Mesenteric fat pad (tissue), 1 donor: Measurements from ENCODE around the gene NIPSNAP2. TPM values are rescaled to one million over a fixed set of nuclear protein-coding genes. Genes with fewer than 3 reads are reported as not detected.

ENCODE experiments used
- DNase-seq: peaks from one replicate; pipeline ENCODE4 v3.0.0-alpha.2; 2020; ENCODE audit warnings: low spot score
- total RNA-seq: library from RNA; stranded (reverse); fragmentation: NEBNext Ultra II Directional; extraction: Animal tissue kit (Norgen Biotek cat#: 25700); gene quantifications from one replicate; pipeline ENCODE4 v1.2.1, GENCODE V29; 2021
- donor health status: DM: yes; HTN: yes; CAD: no.

NIPSNAP2 gene
- total RNA-seq, 1 donor from 2014 or later = 56.7 TPM

DNA sequence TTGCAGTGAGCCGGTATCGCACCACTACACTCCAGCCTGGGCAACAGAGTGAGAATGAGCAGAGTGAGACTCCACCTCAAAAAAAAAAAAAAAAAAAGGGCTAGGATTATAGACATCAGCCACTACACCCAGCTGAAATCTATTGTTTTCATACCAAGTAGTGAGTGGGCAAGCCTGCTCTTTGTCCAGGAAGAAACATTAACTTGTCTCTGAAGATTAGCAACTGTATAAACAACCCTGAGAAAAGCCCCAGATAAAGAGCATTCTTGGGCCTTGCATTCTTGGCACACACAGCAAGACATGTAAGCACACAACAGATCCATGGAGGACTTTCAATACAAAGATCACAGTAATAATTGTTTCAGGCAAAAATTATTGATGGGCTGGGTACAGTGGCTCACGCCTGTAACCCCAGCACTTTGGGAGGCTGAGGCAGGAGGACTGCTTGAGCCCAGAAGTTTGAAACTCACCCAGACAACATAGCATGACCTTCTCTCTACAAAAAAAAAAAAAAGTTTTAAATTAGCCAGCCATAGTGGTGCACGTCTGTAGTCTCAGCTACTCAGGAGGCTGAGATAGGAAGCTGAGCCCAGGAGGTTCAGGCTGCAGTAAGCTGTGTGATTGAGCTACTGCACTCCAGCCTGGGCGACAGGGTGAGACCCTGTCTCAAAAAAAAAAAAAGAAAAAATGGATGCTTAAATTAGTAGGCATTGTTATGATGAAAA, 82.5 kb downstream of the NIPSNAP2 start:
- DNase-seq = no peak

DNA sequence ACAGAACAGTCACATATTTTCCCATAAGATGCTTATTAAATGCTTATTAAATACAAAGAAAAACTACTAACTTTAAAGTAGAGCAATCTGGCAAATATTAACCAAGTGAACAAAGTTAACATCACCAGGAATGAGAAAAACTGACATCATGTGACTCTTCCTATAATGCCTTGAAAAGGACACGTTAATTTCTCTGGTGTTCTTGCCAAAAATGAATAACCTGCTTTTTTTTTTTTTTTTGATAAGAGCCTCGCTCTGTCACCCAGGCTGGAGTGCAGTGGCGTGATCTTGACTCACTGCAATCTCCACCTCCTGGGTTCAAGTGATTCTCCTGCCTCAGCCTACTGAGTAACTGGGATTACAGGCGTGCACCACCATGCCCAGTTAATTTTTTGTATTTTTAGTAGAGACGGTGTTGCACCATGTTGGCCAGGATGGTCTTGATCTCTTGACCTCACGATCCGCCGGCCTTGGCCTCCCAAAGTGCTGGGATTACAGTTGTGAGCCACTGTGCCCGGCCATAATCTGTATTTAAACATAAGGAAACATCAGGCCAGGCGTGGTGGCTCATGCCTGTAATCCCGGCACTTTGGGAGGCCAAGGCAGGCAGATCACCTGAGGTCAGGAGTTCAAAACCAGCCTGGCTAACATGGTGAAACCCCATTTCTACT, 83.2 kb downstream of the NIPSNAP2 start:
- DNase-seq = peak; percentile 43

DNA sequence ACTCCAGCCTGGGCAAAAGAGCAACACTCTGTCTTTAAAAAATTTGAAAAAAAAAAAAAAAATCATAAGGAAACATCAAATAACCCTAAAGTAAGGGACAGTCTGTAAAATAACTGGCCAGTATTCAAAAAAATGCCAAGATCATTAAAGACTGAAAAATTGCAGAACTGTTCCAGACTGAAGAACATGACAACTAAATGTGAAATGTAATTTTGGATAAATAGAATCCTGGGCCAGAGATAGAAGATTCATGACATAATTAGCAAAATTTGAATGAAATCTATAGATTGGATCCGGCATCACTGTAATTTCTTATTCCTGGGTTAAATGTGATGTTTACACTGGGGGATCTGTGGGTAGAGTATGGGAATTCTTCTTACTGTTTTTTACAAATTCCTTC, 83.9 kb downstream of the NIPSNAP2 start:
- DNase-seq = no peak

DNA sequence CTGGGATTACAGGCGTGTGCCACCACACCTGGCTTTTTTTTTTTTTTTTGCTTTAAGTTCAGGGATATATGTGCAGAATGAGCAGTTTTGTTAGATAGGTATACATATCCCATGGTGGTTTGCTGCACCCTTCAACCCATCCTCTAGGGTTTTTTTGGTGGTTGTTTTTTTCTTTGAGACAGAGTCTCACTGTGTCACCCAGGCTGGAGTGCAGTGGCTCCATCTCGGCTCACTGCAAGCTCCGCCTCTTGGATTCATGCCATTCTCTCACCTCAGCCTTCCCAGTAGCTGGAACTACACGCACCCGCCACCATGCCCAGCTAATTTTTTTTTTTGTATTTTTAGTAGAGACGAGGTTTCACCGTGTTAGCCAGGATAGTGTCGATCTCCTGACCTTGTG, 84.4 kb downstream of the NIPSNAP2 start:
- peak; percentile 47 for DNase-seq

Other genes with a start within 250 kb of the NIPSNAP2 start
- gene SEPTIN14, start 101.8 kb upstream of the NIPSNAP2 start, total RNA-seq = not detected
- 1.2 TPM for gene ZNF713, start 77.1 kb upstream of the NIPSNAP2 start, total RNA-seq
- 13.6 TPM for gene MRPS17, start 12.7 kb upstream of the NIPSNAP2 start, total RNA-seq
- gene PSPH, start 86.9 kb downstream of the NIPSNAP2 start, total RNA-seq = 7.5 TPM
- gene CCT6A, start 87.2 kb downstream of the NIPSNAP2 start, total RNA-seq = 99.8 TPM
- 106 TPM for gene SUMF2, start 99.7 kb downstream of the NIPSNAP2 start, total RNA-seq
- gene PHKG1, start 128.4 kb downstream of the NIPSNAP2 start, total RNA-seq = 2.8 TPM
- 249 TPM for gene CHCHD2, start 141.9 kb downstream of the NIPSNAP2 start, total RNA-seq
- gene NUPR2, start 151.8 kb downstream of the NIPSNAP2 start, total RNA-seq = not detected